Erythroblast (primary cell): ENCODE measurements around the gene ACP5.

ENCODE experiments used
- DNase-seq, 2 experiments: peaks; one replicate each; lab custom pipeline; 2025; lab: John Stamatoyannopoulos, UW
- GATA1 ChIP-seq: IDR thresholded peaks from 2 replicates; pipeline ENCODE4 v1.6.1; 2011; ENCODE audit warnings: low read depth, mild to moderate bottlenecking, control low read depth, low read length, moderate library complexity
- POLR2A ChIP-seq: IDR thresholded peaks from 2 replicates; pipeline ENCODE4 v1.6.1; 2011; ENCODE audit warnings: mild to moderate bottlenecking, low read length

The ACP5 gene

GRCh38 chr19:11563532-11563931 is 13.9 kb downstream of the ACP5 start:
- DNase-seq = peak; percentile 83 to 84
- peak; percentile 51 for TF ChIP-seq POLR2A
- no peak for TF ChIP-seq GATA1

- TF ChIP-seq GATA1 = no peak
- TF ChIP-seq POLR2A = peak; percentile 38
- peak; percentile 94 to 97 for DNase-seq
These were observed 16.9 kb downstream of the ACP5 start for GRCh38 chr19:11560404-11561051.

GRCh38 chr19:11558881-11559828 is 18.3 kb downstream of the ACP5 start, which contains the start of gene ELOF1:
Gene ELOF1 (minus strand): TSS chr19:11559230. CDS start chr19:11554347, 4,883 bp downstream.
- DNase-seq = peak; percentile 99
- TF ChIP-seq GATA1 = no peak
- TF ChIP-seq POLR2A = peak; percentile 98

GRCh38 chr19:11556634-11557420 is 20.6 kb downstream of the ACP5 start:
- no peak for DNase-seq
- TF ChIP-seq GATA1 = no peak
- TF ChIP-seq POLR2A = no peak

- no peak for DNase-seq
- TF ChIP-seq POLR2A = no peak
These were observed 22.2 kb downstream of the ACP5 start for GRCh38 chr19:11555246-11555645.

GRCh38 chr19:11554160-11554559 is 23.3 kb downstream of the ACP5 start:
- no peak for DNase-seq

GRCh38 chr19:11552666-11553372 is 24.6 kb downstream of the ACP5 start:
- no peak for TF ChIP-seq POLR2A
- TF ChIP-seq GATA1 = no peak
- no peak for DNase-seq

More at GRCh38 chr19:11554160-11554559, 23.3 kb downstream of the ACP5 start:
- TF ChIP-seq POLR2A = no peak
- no peak for TF ChIP-seq GATA1

GRCh38 chr19:11551603-11552235 is 25.7 kb downstream of the ACP5 start:
- TF ChIP-seq POLR2A (no peak), GATA1 (no peak)
- no peak for DNase-seq

- TF ChIP-seq POLR2A (no peak), GATA1 (no peak)
- DNase-seq = no peak
These were observed 27.2 kb downstream of the ACP5 start for GRCh38 chr19:11550265-11550664.

- TF ChIP-seq POLR2A (no peak), GATA1 (no peak)
- no peak for DNase-seq
These were observed 28.0 kb downstream of the ACP5 start for GRCh38 chr19:11549386-11549953.

- no peak for DNase-seq
- no peak for TF ChIP-seq POLR2A
- no peak for TF ChIP-seq GATA1
These were observed 29.3 kb downstream of the ACP5 start for GRCh38 chr19:11547929-11548700.
